Lower leg skin (tissue), 3 donors: ENCODE data around the gene TNFRSF11A.

ENCODE experiments used
- POLR2A ChIP-seq, 2 donors: fragments of 450-650 bp; IDR thresholded peaks; one replicate each; pipeline ENCODE4 v1.6.1; 2016 to 2017; ENCODE audit warnings: antibody characterized with exemption in 2 of 2, mild to moderate bottlenecking in 1 of 2, moderate library complexity in 1 of 2
- TF ChIP-seq, protein P1 (sequence below), 3 donors: fragments of 450-650 bp; IDR thresholded peaks; one replicate each; pipeline ENCODE4 v1.5.1; 2016; ENCODE audit warnings: antibody characterized with exemption in 3 of 3, mild to moderate bottlenecking in 3 of 3, moderate library complexity in 2 of 3

- TF ChIP-seq, protein P1, sequence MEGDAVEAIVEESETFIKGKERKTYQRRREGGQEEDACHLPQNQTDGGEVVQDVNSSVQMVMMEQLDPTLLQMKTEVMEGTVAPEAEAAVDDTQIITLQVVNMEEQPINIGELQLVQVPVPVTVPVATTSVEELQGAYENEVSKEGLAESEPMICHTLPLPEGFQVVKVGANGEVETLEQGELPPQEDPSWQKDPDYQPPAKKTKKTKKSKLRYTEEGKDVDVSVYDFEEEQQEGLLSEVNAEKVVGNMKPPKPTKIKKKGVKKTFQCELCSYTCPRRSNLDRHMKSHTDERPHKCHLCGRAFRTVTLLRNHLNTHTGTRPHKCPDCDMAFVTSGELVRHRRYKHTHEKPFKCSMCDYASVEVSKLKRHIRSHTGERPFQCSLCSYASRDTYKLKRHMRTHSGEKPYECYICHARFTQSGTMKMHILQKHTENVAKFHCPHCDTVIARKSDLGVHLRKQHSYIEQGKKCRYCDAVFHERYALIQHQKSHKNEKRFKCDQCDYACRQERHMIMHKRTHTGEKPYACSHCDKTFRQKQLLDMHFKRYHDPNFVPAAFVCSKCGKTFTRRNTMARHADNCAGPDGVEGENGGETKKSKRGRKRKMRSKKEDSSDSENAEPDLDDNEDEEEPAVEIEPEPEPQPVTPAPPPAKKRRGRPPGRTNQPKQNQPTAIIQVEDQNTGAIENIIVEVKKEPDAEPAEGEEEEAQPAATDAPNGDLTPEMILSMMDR (IDR thresholded peaks at IDR 0.05) = no peak
- TF ChIP-seq POLR2A (IDR thresholded peaks at IDR 0.05) = no peak
These were observed 21.4 kb downstream of the TNFRSF11A start for GRCh38 chr18:62346333-62347088.
